Colon (tissue), 2 donors: ENCODE results near the gene CABLES1.

ENCODE experiments used
- FAIRE-seq: peaks from 2 replicates; lab custom pipeline; 2012; peaks lifted over from hg19 to GRCh38; lab: Jason Lieb, UNC
- donor health status: control.
- donor health status: control.

CABLES1 gene

DNA sequence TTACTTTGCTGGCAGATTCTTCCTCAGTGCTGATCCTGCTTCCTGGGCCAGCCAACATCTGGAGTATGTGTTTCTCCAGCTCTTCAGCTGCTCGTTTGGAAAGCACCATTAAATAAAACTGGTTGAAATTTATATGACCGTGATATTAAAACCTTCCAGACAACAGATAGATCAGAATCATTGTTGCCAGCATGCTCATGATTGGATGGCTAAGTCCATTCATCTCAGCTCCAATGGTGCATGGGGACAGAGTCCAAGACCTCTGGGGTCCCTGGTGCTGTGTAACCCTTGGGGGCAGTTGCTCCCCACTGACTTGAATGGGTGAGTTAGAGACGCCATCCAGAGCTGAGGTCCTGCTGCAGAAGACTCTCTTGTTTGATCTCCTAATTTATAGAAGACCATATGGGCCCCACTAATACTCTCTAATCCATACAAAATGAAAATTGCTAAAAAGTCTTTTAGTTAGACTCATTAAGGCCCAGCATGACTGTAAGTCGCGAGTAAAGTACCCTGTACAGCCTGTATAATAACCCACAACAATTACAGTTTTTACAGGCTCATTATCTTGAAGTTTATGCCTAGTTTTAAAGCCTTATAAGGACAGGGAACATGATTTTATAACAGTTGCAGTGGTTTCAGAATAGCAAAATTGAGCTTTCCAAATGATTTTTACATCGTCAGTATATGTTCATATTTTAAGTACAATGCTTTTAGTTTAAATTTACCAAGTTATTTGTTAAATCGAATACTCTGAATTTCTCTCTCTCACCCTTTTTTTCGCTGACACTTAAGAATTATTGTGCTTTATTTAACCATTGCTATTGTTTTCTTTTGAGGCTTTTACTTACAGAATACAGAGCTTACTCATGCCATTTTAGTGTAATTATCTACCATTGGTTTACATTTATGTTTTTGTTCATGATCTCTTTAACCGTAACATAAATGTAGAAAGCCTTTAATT is 60.0 kb downstream of the CABLES1 start:
- FAIRE-seq = no peak

DNA sequence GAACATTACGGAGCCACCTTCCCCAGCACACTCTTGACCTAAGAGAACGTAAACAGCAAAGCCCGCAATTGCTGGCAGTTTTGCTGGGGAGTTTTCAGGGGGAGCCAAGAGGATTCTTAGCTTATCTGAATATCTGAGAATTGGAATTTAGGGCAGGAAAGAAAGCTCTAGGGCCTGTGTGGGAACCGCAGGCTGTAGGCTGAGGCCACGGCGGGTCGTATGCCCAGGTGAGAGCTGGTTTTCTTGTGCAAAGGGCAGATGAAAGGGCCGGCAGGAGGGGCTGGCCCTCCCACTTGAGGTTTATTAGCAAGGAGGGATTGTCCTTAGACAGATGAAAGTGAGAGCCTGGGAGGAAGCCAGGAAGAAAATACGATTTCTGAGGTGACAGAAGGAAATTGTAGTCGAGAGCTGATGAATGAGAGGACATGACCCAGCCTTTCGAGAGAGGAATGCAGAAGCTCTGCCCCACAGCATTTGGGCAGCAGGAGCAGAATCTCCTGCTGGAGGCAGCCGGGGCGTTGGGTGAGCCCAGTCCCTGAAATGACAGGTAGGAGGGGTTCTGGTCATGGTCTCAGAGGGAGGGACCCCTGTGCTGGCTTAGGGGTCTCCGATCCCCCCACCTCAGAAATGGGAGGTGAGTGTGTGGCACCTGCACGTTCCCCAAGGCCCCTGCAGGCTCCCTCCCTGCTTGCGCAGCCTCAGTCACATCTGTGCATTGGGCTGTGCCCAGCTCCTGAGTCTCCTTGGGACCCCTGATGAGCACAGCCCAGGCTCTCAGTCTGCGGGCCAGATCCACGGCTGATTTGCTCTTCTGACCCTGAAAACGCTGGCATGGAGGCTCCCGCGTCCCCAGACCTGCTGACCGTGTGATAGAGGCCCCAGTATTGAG is 61.1 kb downstream of the CABLES1 start:
- no peak for FAIRE-seq

DNA sequence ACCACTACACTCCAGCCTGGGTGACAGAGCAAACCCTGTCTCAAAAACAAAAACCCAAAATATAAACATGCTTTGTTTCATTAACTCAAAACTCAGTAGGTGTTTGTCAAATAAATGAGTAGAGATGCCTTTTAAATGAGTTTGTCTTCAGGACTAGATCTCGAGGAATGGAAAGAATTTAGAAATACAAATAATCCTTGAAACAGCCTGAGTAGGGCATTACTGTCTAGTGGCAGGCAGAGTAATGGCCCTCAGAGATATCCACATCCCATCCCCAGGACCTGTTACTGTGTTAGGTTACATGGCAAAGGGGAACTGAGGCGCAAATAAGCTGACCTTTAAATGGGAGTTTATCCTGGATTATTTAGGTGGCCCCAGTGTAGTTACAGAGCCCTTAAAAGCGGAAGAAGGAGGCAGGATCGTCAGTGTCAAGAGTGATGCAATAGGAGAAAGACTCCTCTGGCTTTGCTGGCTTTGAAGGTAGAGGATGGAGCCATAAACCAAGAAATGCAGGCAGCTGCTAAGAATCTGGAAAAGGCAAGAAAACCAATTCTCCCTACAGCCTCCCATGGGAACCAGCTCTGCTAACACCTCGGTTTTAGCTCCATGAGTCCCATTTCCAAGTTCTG is 63.0 kb downstream of the CABLES1 start:
- FAIRE-seq = no peak

GRCh38 chr18:23200756-23201155 is 65.5 kb downstream of the CABLES1 start:
- FAIRE-seq = no peak

GRCh38 chr18:23201741-23202140 is 66.5 kb downstream of the CABLES1 start:
- FAIRE-seq = no peak

- no peak for FAIRE-seq
Measured at GRCh38 chr18:23203891-23204432, 68.7 kb downstream of the CABLES1 start.

GRCh38 chr18:23204589-23205235 is 69.4 kb downstream of the CABLES1 start:
- FAIRE-seq = no peak

GRCh38 chr18:23205980-23206379 is 70.7 kb downstream of the CABLES1 start:
- FAIRE-seq = no peak

DNA sequence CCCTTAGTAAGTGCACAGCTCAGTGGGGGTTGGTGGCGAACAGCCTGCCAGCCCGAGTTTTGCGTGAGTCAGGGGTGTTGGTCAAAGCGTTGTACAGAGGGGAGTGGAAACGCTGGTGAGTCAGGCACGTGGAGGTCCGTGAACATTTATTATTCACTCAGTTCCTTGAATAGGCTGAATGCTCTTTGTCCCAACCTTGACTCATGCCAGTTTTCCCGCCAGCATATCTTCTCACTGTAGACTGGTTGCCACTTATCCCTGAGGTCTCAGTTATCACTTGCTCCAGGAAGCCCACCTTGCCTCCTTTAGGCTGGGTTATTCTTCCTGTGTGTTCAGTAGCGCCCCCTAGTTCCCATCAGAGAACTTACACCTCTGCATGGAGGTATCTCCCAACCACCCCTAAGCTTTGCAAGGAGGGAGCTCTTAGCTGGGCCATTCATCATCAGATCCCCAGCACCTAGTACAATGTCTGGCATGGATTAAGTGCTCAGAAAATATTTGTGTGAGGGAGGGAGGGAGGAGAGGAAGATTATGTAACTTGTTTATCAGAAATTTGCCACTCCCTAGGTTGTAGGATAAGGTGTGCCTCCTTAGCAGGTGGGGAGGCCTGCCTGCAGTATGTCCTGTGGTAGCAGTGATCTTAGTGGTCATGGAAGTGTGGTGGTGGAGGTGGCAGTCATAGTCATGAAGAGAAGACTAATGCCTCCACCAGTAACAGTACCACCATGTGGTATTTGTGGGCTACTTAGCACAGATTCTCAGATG is 72.1 kb downstream of the CABLES1 start:
- no peak for FAIRE-seq

DNA sequence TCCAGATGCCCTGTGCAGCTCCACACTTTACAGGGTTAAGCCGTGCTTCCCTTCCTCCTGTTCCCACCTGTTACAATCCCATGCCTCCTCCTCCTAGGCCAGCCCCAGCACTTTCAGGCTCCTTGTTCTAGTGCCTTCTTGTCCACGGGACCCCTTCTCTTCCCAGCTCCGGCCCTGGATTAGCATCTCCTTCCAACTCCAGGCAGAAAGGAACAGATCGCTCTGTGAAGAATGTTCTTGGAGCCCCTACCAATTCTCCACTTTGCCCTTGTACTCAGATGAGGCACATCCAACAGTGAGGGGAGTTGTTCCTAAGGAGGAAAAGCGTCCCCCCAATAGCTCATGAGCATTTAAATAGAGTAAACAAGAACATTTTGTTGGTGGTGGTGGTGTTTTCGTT is 72.7 kb downstream of the CABLES1 start:
- FAIRE-seq = no peak

GRCh38 chr18:23208600-23208999 is 73.3 kb downstream of the CABLES1 start:
- no peak for FAIRE-seq

- FAIRE-seq = no peak
Measured at GRCh38 chr18:23209031-23209430, 73.7 kb downstream of the CABLES1 start.

GRCh38 chr18:23209796-23210195 is 74.5 kb downstream of the CABLES1 start:
- no peak for FAIRE-seq

- FAIRE-seq = no peak
Measured at GRCh38 chr18:23210526-23210925, 75.2 kb downstream of the CABLES1 start.

GRCh38 chr18:23211146-23211545 is 75.9 kb downstream of the CABLES1 start:
- FAIRE-seq = no peak

DNA sequence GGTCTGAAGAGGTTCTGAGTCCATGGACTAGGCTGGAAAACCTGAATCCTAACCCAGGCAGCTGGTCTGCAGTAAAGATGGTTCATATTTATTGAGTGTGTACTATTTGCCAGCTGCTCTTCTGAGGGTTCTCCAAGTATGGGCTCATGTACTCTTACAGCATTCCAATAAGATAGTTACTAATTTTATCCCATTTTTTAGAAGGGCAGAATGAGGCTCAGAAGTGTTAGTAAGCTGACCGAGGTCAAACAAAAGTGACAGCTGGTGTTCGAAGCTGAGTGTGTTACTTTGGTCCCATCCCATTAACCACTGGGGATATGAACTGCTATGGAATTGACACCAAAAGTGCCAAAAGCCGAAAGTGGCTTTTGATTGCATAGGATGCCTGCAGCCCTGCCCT is 76.9 kb downstream of the CABLES1 start:
- no peak for FAIRE-seq

GRCh38 chr18:23213200-23213599 is 77.9 kb downstream of the CABLES1 start:
- no peak for FAIRE-seq

- FAIRE-seq = no peak
Measured at GRCh38 chr18:23217781-23218180, 82.5 kb downstream of the CABLES1 start.

GRCh38 chr18:23220355-23220754 is 85.1 kb downstream of the CABLES1 start:
- no peak for FAIRE-seq

DNA sequence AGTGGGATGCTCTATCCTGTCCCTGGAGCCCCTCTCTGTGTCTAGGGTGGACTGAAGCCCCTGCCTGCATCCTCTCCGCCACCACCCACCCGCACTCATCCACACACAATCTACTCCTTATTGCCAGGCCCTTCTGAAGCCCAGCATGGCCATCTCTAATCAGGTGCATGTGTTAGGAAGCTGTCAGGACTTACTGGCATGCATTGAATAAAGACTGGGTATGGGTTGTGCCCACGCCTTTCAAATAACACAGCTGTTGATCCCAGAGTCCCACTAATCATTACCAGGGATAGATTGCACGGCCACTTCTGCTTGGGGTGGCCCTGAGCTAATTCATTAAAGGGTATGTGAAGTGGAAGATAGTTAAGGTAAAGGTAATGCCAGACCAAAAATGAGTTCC is 88.4 kb downstream of the CABLES1 start:
- FAIRE-seq = no peak

DNA sequence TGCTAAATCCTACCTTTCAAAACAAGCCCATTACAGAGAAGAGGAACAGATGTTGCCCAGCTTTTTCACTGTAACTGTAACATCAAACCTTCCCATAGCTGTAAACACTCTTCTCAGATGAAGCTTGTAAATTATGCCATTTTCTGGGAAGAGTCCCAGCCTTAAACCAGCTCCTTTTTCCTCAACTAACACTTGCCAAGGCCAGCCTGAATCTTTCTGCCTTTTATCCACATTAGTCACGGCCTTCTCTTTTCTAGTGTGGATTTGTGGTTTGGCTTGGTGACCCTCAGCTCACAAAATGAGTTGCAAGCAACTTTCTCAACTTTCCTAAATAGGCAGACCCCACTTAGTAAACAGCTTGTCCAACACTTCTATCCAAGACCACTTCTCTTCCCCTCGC is 90.2 kb downstream of the CABLES1 start:
- FAIRE-seq = no peak
